ENCODE measurements around the gene AQP3. TPM values are rescaled to one million over a fixed set of nuclear protein-coding genes. Genes with fewer than 3 reads are reported as not detected.

Gene AQP3
- total and polyA plus RNA-seq, 9 of the 15 experiments (the other 6 are each of a cell fraction or from before 2014, with no cell fraction given): 4.2 to 31.5 (median 17.6) TPM

GRCh38 chr9:33453286-33453860 is 6.0 kb upstream of the AQP3 start (continued):
- TF ChIP-seq E2F6 (IDR thresholded peaks at IDR 0.05; ENCODE audit: borderline replicate concordance in 1 of 2, extremely low read depth in 1 of 2, insufficient read depth in 1 of 2, insufficient read length in 1 of 2, low read depth in 1 of 2, low read length in 1 of 2, poor library complexity in 1 of 2, severe bottlenecking in 1 of 2) (no peak), ESRRA (IDR thresholded peaks at IDR 0.05; ENCODE audit: borderline replicate concordance, low read depth) (0 out of 2 replicates have a peak, but pooled peaks have one; percentile 14)

GRCh38 chr9:33452828-33453271 is 5.5 kb upstream of the AQP3 start:
- Histone ChIP-seq H4K20me1 (replicated peaks; ENCODE audit: control insufficient read depth, insufficient read depth, low read length) (no peaks in the 10 kb centered on the region), H3K27ac (ENCODE audit: extremely low read depth, low read depth, low read length) (peak overlapping the region; percentile 48; the same call in 2 of the 3 replicates), H3K27me3 (ENCODE audit: control insufficient read depth in 2 of 2, insufficient read depth in 2 of 2, low read length in 2 of 2) (no peaks in the 10 kb centered on the region), H3K4me2 (ENCODE audit: insufficient read depth, low read length) (peak overlapping the region; percentile 36), H3K79me2 (ENCODE audit: control insufficient read depth, insufficient read depth, low read length) (no peaks in the 10 kb centered on the region), H3K4me1 (replicated peaks in 1 of 2; ENCODE audit: control insufficient read depth in 2 of 2, insufficient read depth in 2 of 2, low read length in 2 of 2) (peaks cover 16% of the 10 kb centered on the region in 2 experiments), H3K9ac (ENCODE audit: insufficient read depth in 1 of 2, low read depth in 2 of 2, low read length in 2 of 2) (peak overlapping the region; percentile 51 to 78; a peak in 2 of 4 replicates), H3K4me3 (no peak overlapping the region), H3K9me3 (replicated peaks; ENCODE audit: control insufficient read depth, insufficient read depth, low read depth, low read length) (no peaks in the 10 kb centered on the region), H2AFZ (ENCODE audit: low read depth, low read length) (peak overlapping the region; percentile 84), H3K9me1 (ENCODE audit: control insufficient read depth, insufficient read depth, low read length) (no peaks in the 10 kb centered on the region), H3K36me3 (ENCODE audit: control insufficient read depth, insufficient read depth, low read length) (no peaks in the 10 kb centered on the region)
- peak; percentile 89 for FAIRE-seq
- DNase-seq (ENCODE audit: extremely low read depth in 1 of 4, low spot score in 3 of 4): peak; percentile 54 to 82 (median 64)
- 0% methylated on average over 3 of the region's 7 CpGs for WGBS (ENCODE audit: insufficient coverage, low coverage, missing lambda C conversion rate)
- no TSS peak for BruUV-seq (replicated peaks)
- ChIA-PET POLR2A (interaction anchor here (0.5 to 1.2 kb wide), 3 partner anchors 12 to 338 kb away, joined by 3 read pairs; no protein-coding TSS in a partner anchor), CTCF (ENCODE audit: low intra/inter-chr PET ratio) (interaction anchor here (0.6 kb wide), 2 partner anchors 9 to 164 kb away, joined by 3 to 4 read pairs; no protein-coding TSS in a partner anchor)
- ATAC-seq: peak; percentile 94
- intact Hi-C loops (cut with micrococcal nuclease): loop anchor here (5.0 to 10.0 kb wide), 2 partner anchors 36 to 168 kb away; no protein-coding TSS in a partner anchor
- in situ Hi-C loops (cut with MboI): no loop called here
- TF ChIP-seq ZNF263 (CRISPR knock-in tag; IDR thresholded peaks at IDR 0.05; ENCODE audit: borderline replicate concordance) (peak; percentile 49; the same call in 1 of the 2 replicates), USF1 (CRISPR knock-in tag; IDR thresholded peaks at IDR 0.05) (no peak), MNT (conservative IDR thresholded peaks at IDR 0.05) (peak in 1 of 2 experiments; percentile 36; a peak in 1 of 4 replicates), GABPB1 (CRISPR knock-in tag; IDR thresholded peaks at IDR 0.05) (peak; percentile 45; the same call in 1 of the 2 replicates), POLR2AphosphoS5 (IDR thresholded peaks at IDR 0.05; ENCODE audit: control insufficient read depth, insufficient read depth, low read depth, low read length) (no peak), ZBED1 (IDR thresholded peaks at IDR 0.05) (no peak), ZNF311 (CRISPR knock-in tag; IDR thresholded peaks at IDR 0.05) (no peak), GTF2B (IDR thresholded peaks at IDR 0.05; ENCODE audit: extremely low read depth, insufficient read length) (no peak), ZBTB7A (IDR thresholded peaks at IDR 0.05; ENCODE audit: borderline replicate concordance, control insufficient read depth, low read depth, low read length) (peak; percentile 85)
- TF ChIP-seq, protein P1, sequence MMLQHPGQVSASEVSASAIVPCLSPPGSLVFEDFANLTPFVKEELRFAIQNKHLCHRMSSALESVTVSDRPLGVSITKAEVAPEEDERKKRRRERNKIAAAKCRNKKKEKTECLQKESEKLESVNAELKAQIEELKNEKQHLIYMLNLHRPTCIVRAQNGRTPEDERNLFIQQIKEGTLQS (IDR thresholded peaks at IDR 0.05): peak; percentile 25; the same call in 1 of the 2 replicates
- TF ChIP-seq, protein P1 (CRISPR knock-in tag; conservative IDR thresholded peaks at IDR 0.05): no peak

Measured in K562 (cell line).